HCT116 (cell line): ENCODE measurements around the gene GCLC. TPM values are rescaled to one million over a fixed set of nuclear protein-coding genes. Genes with fewer than 3 reads are reported as not detected.
A peak's percentile ranks its signal among the peaks of the same experiment; 100 is the strongest.

Experiments
- ATAC-seq: fragments of 200-7000 bp; cut with Tn5 transposase; 2 replicates; pipeline ENCODE4 v1.9.1; 2020; ENCODE audit warnings: mild to moderate bottlenecking, moderate library complexity
- BruUV-seq: library from RNA; stranded (reverse); fragments of 400-500 nt; replicated peaks from 2 replicates; lab custom pipeline; 2021; lab: Mats Ljungman, UMichigan
- CTCF ChIA-PET: fragments of 300-600 bp; sonication (Branson Sonifier 250); formaldehyde crosslinking; loops from one replicate; lab custom pipeline; 2021; ENCODE audit warnings: antibody characterized with exemption; lab: Charles Lee
- POLR2A ChIA-PET: fragments of 300-600, 350-600 bp; sonication (Branson Sonifier 250); formaldehyde crosslinking; loops from one replicate; lab custom pipeline; 2021; ENCODE audit warnings: antibody characterized with exemption; lab: Charles Lee
- RAD21 ChIA-PET, 2 experiments: fragments of 300-600 bp; sonication (Branson Sonifier 250); formaldehyde crosslinking; loops; one replicate each; lab custom pipeline; 2023; ENCODE audit warnings: low total read pairs in 2 of 2; ENCODE audit not compliant: uncharacterized antibody in 2 of 2, unreplicated experiment in 2 of 2, low non-redundant PET in 1 of 2; lab: Charles Lee
- DNase-seq: peaks from one replicate; pipeline ENCODE4 v3.0.0-alpha.2; 2010; ENCODE audit warnings: low read depth, low spot score
- H2AFZ ChIP-seq: fragments of 200-600 bp; shearing (Covaris generic), sonication (generic); 2 replicates; pipeline ENCODE4 v1.6.1; 2017; ENCODE audit warnings: low read depth, mixed run types, mixed read lengths, antibody characterized with exemption, low read length; ENCODE audit not compliant: poor library complexity, severe bottlenecking
- H3K27ac ChIP-seq: 2 replicates; pipeline ENCODE4 v1.5.1; 2012; ENCODE audit warnings: low read depth, low read length
- H3K27me3 ChIP-seq: fragments of 200-600 bp; sonication (generic); 2 replicates; pipeline ENCODE4 v1.6.1; 2016; ENCODE audit warnings: mixed run types, low read length, mixed read lengths; ENCODE audit not compliant: insufficient read depth
- H3K36me3 ChIP-seq, 2 experiments: fragments of 200-500 bp in 1 of 2; fragments of 200-600 bp in 1 of 2; sonication (Bioruptor generic) in 1 of 2; sonication (generic) in 1 of 2; 2 replicates each; pipeline versions ENCODE4 v1.5.1 to v1.6.1; 2014 to 2016; ENCODE audit warnings: low read length in 2 of 2, inconsistent platforms in 1 of 2, mixed read lengths in 1 of 2, mixed run types in 1 of 2; ENCODE audit not compliant: insufficient read depth in 2 of 2, control insufficient read depth in 1 of 2
- H3K4me1 ChIP-seq, 2 experiments: fragments of 200-600 bp in 1 of 2; sonication (generic) in 1 of 2; 2 replicates each; pipeline versions ENCODE4 v1.5.1 to v1.6.1; 2012 to 2017; ENCODE audit warnings: low read length in 2 of 2, inconsistent platforms in 1 of 2, mild to moderate bottlenecking in 1 of 2, mixed read lengths in 1 of 2, mixed run types in 1 of 2, moderate library complexity in 1 of 2; ENCODE audit not compliant: insufficient read depth in 2 of 2, control insufficient read depth in 1 of 2
- H3K4me2 ChIP-seq: fragments of 200-600 bp; sonication (generic); 2 replicates; pipeline ENCODE4 v1.6.1; 2017; ENCODE audit warnings: mixed run types, low read length, mixed read lengths
- H3K4me3 ChIP-seq, 2 experiments: fragments of 200-600 bp in 1 of 2; sonication (generic) in 1 of 2; replicated peaks in 1 of 2; 2 replicates each; pipeline ENCODE4 v1.5.1; 2011 to 2016; ENCODE audit warnings: low read length in 2 of 2, control low read depth in 1 of 2, low read depth in 1 of 2, mild to moderate bottlenecking in 1 of 2, mixed read lengths in 1 of 2, mixed run types in 1 of 2
- H3K79me2 ChIP-seq: fragments of 200-600 bp; sonication (generic); 2 replicates; pipeline ENCODE4 v1.6.1; 2017; ENCODE audit warnings: mild to moderate bottlenecking, mixed run types, low read length, moderate library complexity, mixed read lengths; ENCODE audit not compliant: insufficient read depth
- H3K9ac ChIP-seq: fragments of 200-600 bp; sonication (generic); 2 replicates; pipeline ENCODE4 v1.6.1; 2016; ENCODE audit warnings: low read length, mixed read lengths
- H3K9me2 ChIP-seq: fragments of 200-600 bp; sonication (generic), shearing (Covaris generic); 2 replicates; pipeline ENCODE4 v1.6.1; 2017; ENCODE audit warnings: mixed run types, mild to moderate bottlenecking, moderate library complexity; ENCODE audit not compliant: insufficient read depth
- H3K9me3 ChIP-seq, 2 experiments: fragments of 200-500 bp in 1 of 2; fragments of 200-600 bp in 1 of 2; sonication (Bioruptor generic) in 1 of 2; sonication (generic) in 1 of 2; 2 replicates each; pipeline ENCODE4 v1.6.1; 2014 to 2017; ENCODE audit warnings: low read length in 2 of 2, mixed read lengths in 2 of 2, inconsistent platforms in 1 of 2, low read depth in 1 of 2, mild to moderate bottlenecking in 1 of 2, mixed run types in 1 of 2, moderate library complexity in 1 of 2; ENCODE audit not compliant: control insufficient read depth in 1 of 2, insufficient read depth in 1 of 2
- H4K20me1 ChIP-seq: fragments of 200-600 bp; sonication (generic), shearing (Covaris generic); 2 replicates; pipeline ENCODE4 v1.6.1; 2017; ENCODE audit warnings: mixed run types, mild to moderate bottlenecking, moderate library complexity; ENCODE audit not compliant: insufficient read depth
- CBX3 ChIP-seq: IDR thresholded peaks from 2 replicates; pipeline ENCODE4 v1.6.1; 2012; ENCODE audit warnings: low read depth
- CTCF ChIP-seq, 3 experiments: fragments of 200-600 bp in 1 of 3; sonication (generic) in 1 of 3; IDR thresholded peaks in 2 of 3; conservative IDR thresholded peaks in 1 of 3; 2 replicates each; pipeline ENCODE4 v1.5.1; 2012 to 2017; ENCODE audit warnings: low read depth in 2 of 3, low read length in 2 of 3, antibody characterized with exemption in 1 of 3, borderline replicate concordance in 1 of 3, control low read depth in 1 of 3, mild to moderate bottlenecking in 1 of 3, mixed read lengths in 1 of 3, mixed run types in 1 of 3, moderate library complexity in 1 of 3; ENCODE audit not compliant: insufficient read depth in 1 of 3
- EGR1 ChIP-seq: IDR thresholded peaks from 2 replicates; pipeline ENCODE4 v1.6.1; 2012; ENCODE audit warnings: low read depth
- JUND ChIP-seq: IDR thresholded peaks from 2 replicates; pipeline ENCODE4 v1.6.1; 2012
- POLR2AphosphoS5 ChIP-seq: IDR thresholded peaks from 2 replicates; pipeline ENCODE4 v1.6.1; 2011; ENCODE audit warnings: mild to moderate bottlenecking, low read depth, low read length, moderate library complexity
- RAD21 ChIP-seq: IDR thresholded peaks from 2 replicates; pipeline ENCODE4 v1.6.1; 2012; ENCODE audit warnings: low read depth, mild to moderate bottlenecking
- SP1 ChIP-seq: IDR thresholded peaks from 2 replicates; pipeline ENCODE4 v1.6.1; 2012; ENCODE audit warnings: low read depth
- SRF ChIP-seq: IDR thresholded peaks from 2 replicates; pipeline ENCODE4 v1.6.1; 2012; ENCODE audit warnings: low read depth
- intact Hi-C: fragments of 100-400 bp; cut with micrococcal nuclease; formaldehyde crosslinking; loops from 2 replicates; pipeline ENCODE4 v1.10.0; 2022
- total RNA-seq: library from RNA; stranded (reverse); gene quantifications from one replicate; pipeline ENCODE4 v1.2.1, GENCODE V29; 2021; ENCODE audit not compliant: unreplicated experiment
- TF ChIP-seq, protein P1 (sequence below): IDR thresholded peaks from 2 replicates; pipeline ENCODE4 v1.6.1; 2012; ENCODE audit warnings: low read depth

GCLC gene
- total RNA-seq, 1 experiment from 2014 or later = 72.0 TPM

DNA sequence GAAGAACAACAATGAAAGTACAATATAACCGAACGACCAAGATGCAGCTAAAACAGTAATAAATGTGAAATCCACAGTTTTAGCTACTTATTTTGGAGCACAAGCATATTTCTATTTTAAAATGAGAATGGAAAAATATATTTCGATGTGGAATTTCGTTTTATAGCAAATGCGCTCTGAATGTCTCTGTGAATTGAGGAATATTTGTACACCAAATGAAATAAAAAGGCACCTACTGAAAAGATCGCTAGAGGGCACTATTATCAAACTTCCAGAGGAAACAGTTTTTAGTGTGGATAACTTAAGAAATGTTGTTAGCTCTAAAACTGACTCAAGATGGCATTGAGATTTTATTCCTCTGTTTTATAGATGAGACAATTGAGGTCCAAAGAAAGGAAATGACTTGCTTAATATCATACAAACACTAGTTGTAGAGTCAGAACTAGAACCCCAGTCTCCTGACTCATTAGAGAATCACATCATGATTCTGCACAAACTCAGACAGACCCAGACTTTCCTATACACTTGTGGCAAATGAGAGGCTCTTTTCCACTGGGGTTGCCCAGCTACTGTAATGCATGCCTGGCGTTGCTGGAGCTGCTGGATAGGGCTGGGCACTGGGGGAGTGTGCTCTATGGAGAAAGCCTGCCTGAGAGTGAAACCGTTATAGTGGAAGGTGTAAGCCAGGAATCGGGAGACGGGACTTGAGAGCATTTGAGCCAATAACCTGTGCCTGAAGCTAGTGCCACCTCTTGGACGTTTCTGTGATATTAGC, 51.9 kb downstream of the GCLC start:
- ATAC-seq (peak; percentile 85), DNase-seq (peak; percentile 34)
- TF ChIP-seq EGR1 (no peak), CBX3 (no peak), SRF (no peak), POLR2AphosphoS5 (no peak), JUND (no peak), SP1 (no peak), RAD21 (peak; percentile 91), CTCF (IDR thresholded peaks at IDR 0.05 in 2 of 3, conservative IDR thresholded peaks at IDR 0.05 in 1 of 3; ENCODE audit: borderline replicate concordance in 1 of 3, insufficient read depth in 1 of 3, low read depth in 2 of 3, low read length in 2 of 3) (peak; percentile 61 to 92 (median 79))
- TF ChIP-seq, protein P1, sequence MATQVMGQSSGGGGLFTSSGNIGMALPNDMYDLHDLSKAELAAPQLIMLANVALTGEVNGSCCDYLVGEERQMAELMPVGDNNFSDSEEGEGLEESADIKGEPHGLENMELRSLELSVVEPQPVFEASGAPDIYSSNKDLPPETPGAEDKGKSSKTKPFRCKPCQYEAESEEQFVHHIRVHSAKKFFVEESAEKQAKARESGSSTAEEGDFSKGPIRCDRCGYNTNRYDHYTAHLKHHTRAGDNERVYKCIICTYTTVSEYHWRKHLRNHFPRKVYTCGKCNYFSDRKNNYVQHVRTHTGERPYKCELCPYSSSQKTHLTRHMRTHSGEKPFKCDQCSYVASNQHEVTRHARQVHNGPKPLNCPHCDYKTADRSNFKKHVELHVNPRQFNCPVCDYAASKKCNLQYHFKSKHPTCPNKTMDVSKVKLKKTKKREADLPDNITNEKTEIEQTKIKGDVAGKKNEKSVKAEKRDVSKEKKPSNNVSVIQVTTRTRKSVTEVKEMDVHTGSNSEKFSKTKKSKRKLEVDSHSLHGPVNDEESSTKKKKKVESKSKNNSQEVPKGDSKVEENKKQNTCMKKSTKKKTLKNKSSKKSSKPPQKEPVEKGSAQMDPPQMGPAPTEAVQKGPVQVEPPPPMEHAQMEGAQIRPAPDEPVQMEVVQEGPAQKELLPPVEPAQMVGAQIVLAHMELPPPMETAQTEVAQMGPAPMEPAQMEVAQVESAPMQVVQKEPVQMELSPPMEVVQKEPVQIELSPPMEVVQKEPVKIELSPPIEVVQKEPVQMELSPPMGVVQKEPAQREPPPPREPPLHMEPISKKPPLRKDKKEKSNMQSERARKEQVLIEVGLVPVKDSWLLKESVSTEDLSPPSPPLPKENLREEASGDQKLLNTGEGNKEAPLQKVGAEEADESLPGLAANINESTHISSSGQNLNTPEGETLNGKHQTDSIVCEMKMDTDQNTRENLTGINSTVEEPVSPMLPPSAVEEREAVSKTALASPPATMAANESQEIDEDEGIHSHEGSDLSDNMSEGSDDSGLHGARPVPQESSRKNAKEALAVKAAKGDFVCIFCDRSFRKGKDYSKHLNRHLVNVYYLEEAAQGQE = no peak
- RAD21 ChIA-PET = interaction anchor here (0.7 to 2.3 kb wide), 9 partner anchors 157 to 235 kb away, joined by 3 to 8 read pairs (median 3); no protein-coding TSS in a partner anchor
- Histone ChIP-seq H3K27ac (no peak overlapping the region), H3K9me3 (no peaks in the 10 kb centered on the region), H3K27me3 (no peaks in the 10 kb centered on the region), H3K36me3 (peaks cover 0 to under 1% of the 10 kb centered on the region in 2 experiments; a peak in 1 of 4 replicates), H3K4me1 (peaks cover 4 to 21% of the 10 kb centered on the region in 2 experiments; a peak in 2 of 4 replicates), H2AFZ (peak overlapping the region; percentile 59), H3K9ac (no peak overlapping the region), H3K79me2 (no peaks in the 10 kb centered on the region), H3K4me3 (peak overlapping the region; percentile 8 to 32), H3K4me2 (peak overlapping the region; percentile 72), H4K20me1 (no peaks in the 10 kb centered on the region), H3K9me2 (no peaks in the 10 kb centered on the region)
- intact Hi-C loops = loop anchor here (1.0 kb wide), 4 partner anchors 158 to 463 kb away; no protein-coding TSS in a partner anchor
- BruUV-seq = no TSS peak
- POLR2A ChIA-PET = interaction anchor here (0.6 to 1.7 kb wide), 4 partner anchors 159 to 1182 kb away, joined by 3 to 5 read pairs (median 4); no protein-coding TSS in a partner anchor
- CTCF ChIA-PET = interaction anchor here (0.7 to 6.8 kb wide), 31 partner anchors 9 to 463 kb away, joined by 3 to 227 read pairs (median 4); no protein-coding TSS in a partner anchor
